NT2/D1 (cell line): ENCODE results near the gene GCC2.

ENCODE experiments used
- YY1 ChIP-seq: IDR thresholded peaks from 2 replicates; pipeline ENCODE4 v1.6.1; 2011; ENCODE audit not compliant: insufficient read length, insufficient read depth
- ZNF274 ChIP-seq: IDR thresholded peaks from 2 replicates; pipeline ENCODE4 v1.6.1; 2011; ENCODE audit warnings: mild to moderate bottlenecking, low read depth, low read length

- TF ChIP-seq ZNF274 (no peak), YY1 (no peak)
These were observed 45.5 kb upstream of the GCC2 start for GRCh38 chr2:108403494-108403893.
